Activated B cell treated with CpG ODN at 0.5 μM for 24 hours (primary cell): ENCODE data around the gene NFKBIA. TPM values are rescaled to one million over a fixed set of nuclear protein-coding genes. Genes with fewer than 3 reads are reported as not detected.

Experiments
- ATAC-seq: fragments of 200-7000 bp; cut with Tn5 transposase; one replicate; pipeline ENCODE4 v1.10.0; 2021; ENCODE audit warnings: low read depth, mild to moderate bottlenecking, moderate library complexity
- CTCF ChIA-PET: fragments of 350-600 bp; sonication (Branson Sonifier 250); formaldehyde crosslinking; loops from one replicate; lab custom pipeline; 2021; ENCODE audit warnings: antibody characterized with exemption; lab: Charles Lee
- POLR2A ChIA-PET: fragments of 350-600 bp; sonication (Branson Sonifier 250); formaldehyde crosslinking; loops from one replicate; lab custom pipeline; 2021; ENCODE audit warnings: antibody characterized with exemption; lab: Charles Lee
- DNase-seq: peaks from one replicate; pipeline ENCODE4 v3.0.0; 2022
- H3K27ac Mint-ChIP-seq: one replicate; pipeline ENCODE4 v1.8.0; 2020; ENCODE audit warnings: mixed read lengths
- H3K27me3 Mint-ChIP-seq: one replicate; pipeline ENCODE4 v1.8.0; 2021; ENCODE audit warnings: mixed read lengths
- H3K36me3 Mint-ChIP-seq: one replicate; pipeline ENCODE4 v1.8.0; 2021; ENCODE audit warnings: low read depth, mixed read lengths
- H3K4me1 Mint-ChIP-seq: one replicate; pipeline ENCODE4 v1.8.0; 2021; ENCODE audit warnings: mixed read lengths
- H3K4me3 Mint-ChIP-seq: one replicate; pipeline ENCODE4 v1.8.0; 2020; ENCODE audit warnings: mild to moderate bottlenecking, mixed read lengths
- H3K9me3 Mint-ChIP-seq: one replicate; pipeline ENCODE4 v1.8.0; 2020; ENCODE audit warnings: mixed read lengths
- CTCF ChIP-seq: fragments of 200-600 bp; IDR thresholded peaks from one replicate; pipeline ENCODE4 v1.8.0; 2022; ENCODE audit warnings: antibody characterized with exemption, mild to moderate bottlenecking
- intact Hi-C: fragments of 100-400 bp; cut with micrococcal nuclease; formaldehyde crosslinking; loops from one replicate; pipeline ENCODE4 v1.15.1; 2024
- total RNA-seq: library from RNA; stranded (reverse); gene quantifications from 2 replicates; pipeline ENCODE4 v1.2.3, GENCODE V29; 2022

NFKBIA gene
- total RNA-seq, 1 donor from 2014 or later = 515 TPM

- Mint-ChIP-seq H3K9me3 (no peaks in the 10 kb centered on the region), H3K4me1 (peaks cover 30% of the 10 kb centered on the region), H3K27me3 (no peaks in the 10 kb centered on the region), H3K27ac (no peak overlapping the region), H3K36me3 (no peaks in the 10 kb centered on the region), H3K4me3 (no peak overlapping the region)
- POLR2A ChIA-PET = interaction anchor here (0.6 to 3.8 kb wide), 3 partner anchors 14 to 546 kb away, joined by 3 to 61 read pairs (median 4); partner anchors contain the start of gene NFKBIA
- CTCF ChIA-PET = interaction anchor here (0.9 to 18.3 kb wide), 3 partner anchors 187 to 277 kb away, joined by 4 to 263 read pairs (median 4); no protein-coding TSS in a partner anchor
- TF ChIP-seq CTCF = no peak
- intact Hi-C loops = no loop called here
- ATAC-seq = no peak
- no peak for DNase-seq
Observed at GRCh38 chr14:35418093-35418492, 13.5 kb upstream of the NFKBIA start.

DNA sequence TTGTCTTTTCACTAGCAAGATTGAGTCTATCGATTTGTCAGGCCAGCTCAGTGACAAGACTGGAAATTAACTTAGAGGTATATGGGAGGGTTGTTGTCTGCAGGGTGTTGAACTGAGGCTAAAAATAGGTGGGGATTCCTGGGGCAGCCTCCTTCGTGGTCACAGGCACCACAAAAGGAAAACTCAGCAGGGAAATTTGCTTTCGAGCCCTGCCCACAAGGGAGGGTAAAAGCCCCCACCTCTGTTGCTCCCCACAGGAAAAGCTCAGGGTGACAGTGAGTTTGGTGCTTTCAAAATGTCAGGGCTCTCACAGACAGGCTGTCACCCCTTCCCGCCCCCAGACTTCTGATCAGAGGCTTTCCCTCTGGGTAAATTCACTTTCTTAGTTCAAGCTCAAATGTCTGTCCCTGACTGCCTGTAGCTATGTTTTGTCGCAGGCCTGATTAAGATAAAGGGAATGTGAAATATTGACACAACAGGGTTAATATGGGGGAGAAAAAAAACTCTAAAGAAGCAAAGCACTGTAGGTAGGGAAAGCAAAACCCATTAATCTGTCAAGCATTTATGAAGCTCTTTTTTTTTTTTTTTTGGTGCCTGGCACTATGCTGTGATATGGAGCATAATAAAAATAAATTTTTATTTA lies 11.7 kb upstream of the NFKBIA start:
- ChIA-PET POLR2A (interaction anchor here (0.5 to 3.8 kb wide), 8 partner anchors 12 to 433 kb away, joined by 3 to 61 read pairs (median 4); partner anchors contain the start of genes NFKBIA, PPP2R3C and SRP54), CTCF (interaction anchor here (0.6 to 18.3 kb wide), 7 partner anchors 155 to 275 kb away, joined by 3 to 263 read pairs (median 10); no protein-coding TSS in a partner anchor)
- intact Hi-C loops = no loop called here
- Mint-ChIP-seq H3K27ac (peak overlapping the region; percentile 59), H3K4me1 (peaks cover 29% of the 10 kb centered on the region), H3K4me3 (peak overlapping the region; percentile 65), H3K9me3 (no peaks in the 10 kb centered on the region), H3K36me3 (no peaks in the 10 kb centered on the region), H3K27me3 (no peaks in the 10 kb centered on the region)
- DNase-seq (no peak), ATAC-seq (peak; percentile 63)
- TF ChIP-seq CTCF = no peak

- Mint-ChIP-seq H3K9me3 (no peaks in the 10 kb centered on the region), H3K4me3 (no peak overlapping the region), H3K27ac (no peak overlapping the region), H3K4me1 (peaks cover 29% of the 10 kb centered on the region), H3K36me3 (no peaks in the 10 kb centered on the region), H3K27me3 (no peaks in the 10 kb centered on the region)
- ChIA-PET POLR2A (interaction anchor here (3.4 kb wide), 1 partner anchor 11 kb away, joined by 34 read pairs; the partner anchor contains the start of gene NFKBIA), CTCF (interaction anchor here (1.2 to 18.3 kb wide), 9 partner anchors 75 to 273 kb away, joined by 3 to 263 read pairs (median 14); no protein-coding TSS in a partner anchor)
- intact Hi-C loops = loop anchor here (2.0 kb wide), 1 partner anchor 272 kb away; no protein-coding TSS in a partner anchor
- DNase-seq = no peak
- no peak for ATAC-seq
- TF ChIP-seq CTCF = no peak
Observed at GRCh38 chr14:35414365-35414764, 9.8 kb upstream of the NFKBIA start.

DNA sequence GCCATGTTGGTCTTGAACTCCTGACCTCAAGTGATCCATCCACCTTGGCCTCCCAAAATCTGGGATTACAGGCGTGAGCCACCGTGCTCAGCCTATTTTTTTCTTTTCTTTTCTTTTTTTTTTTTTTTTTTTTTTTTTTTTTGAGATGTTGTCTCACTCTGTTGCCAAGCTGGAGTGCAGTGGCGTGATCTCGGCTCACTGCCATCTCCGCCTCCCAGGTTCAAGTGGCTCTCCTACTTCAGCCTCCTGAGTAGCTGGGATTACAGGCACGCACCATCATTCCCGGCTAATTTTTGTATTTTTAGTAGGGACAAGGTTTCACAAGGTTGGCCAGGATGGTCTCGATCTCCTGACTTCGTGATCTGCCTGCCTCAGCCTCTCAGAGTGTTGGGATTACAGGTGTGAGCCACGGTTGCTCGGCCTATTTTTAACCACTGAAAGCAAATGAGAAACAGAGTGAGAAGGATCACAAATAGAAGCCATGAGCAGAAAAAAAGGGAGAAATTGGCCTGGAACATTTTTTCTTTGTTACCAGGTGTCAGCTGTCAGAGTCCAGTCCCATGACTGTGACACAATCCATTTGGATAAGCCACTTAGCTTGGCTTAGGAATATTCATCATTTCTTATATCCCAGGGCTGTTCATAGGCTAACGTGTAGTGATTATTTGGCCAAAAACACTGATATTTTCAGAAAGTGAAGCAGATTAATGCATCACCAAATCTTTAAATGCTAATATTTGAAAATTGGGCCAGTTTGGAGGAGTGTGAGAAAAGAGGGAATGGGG lies 7.9 kb upstream of the NFKBIA start:
- H3K36me3 Mint-ChIP-seq = no peaks in the 10 kb centered on the region
- H3K27me3 Mint-ChIP-seq = no peaks in the 10 kb centered on the region
- ChIA-PET POLR2A (interaction anchor here (0.6 to 3.4 kb wide), 5 partner anchors 9 to 635 kb away, joined by 3 to 34 read pairs (median 4); partner anchors contain the start of genes NFKBIA and PSMA6), CTCF (interaction anchor here (1.1 to 18.3 kb wide), 8 partner anchors 129 to 739 kb away, joined by 3 to 263 read pairs (median 12); no protein-coding TSS in a partner anchor)
- peaks cover 29% of the 10 kb centered on the region for H3K4me1 Mint-ChIP-seq
- H3K9me3 Mint-ChIP-seq = no peaks in the 10 kb centered on the region
- TF ChIP-seq CTCF = no peak
- H3K27ac Mint-ChIP-seq = no peak overlapping the region
- no peak for ATAC-seq
- intact Hi-C loops = loop anchor here (1.0 to 2.0 kb wide), 4 partner anchors 183 to 740 kb away; no protein-coding TSS in a partner anchor
- no peak overlapping the region for H3K4me3 Mint-ChIP-seq
- DNase-seq = no peak
